Tibial nerve (tissue), 4 donors: Measurements from ENCODE around the gene RAD51D. TPM values are rescaled to one million over a fixed set of nuclear protein-coding genes. Genes with fewer than 3 reads are reported as not detected.

Source experiments
- DNase-seq, 2 donors: peaks; one replicate each; pipeline ENCODE4 v3.0.0-alpha.2; 2019; ENCODE audit warnings: low spot score in 2 of 2
- H3K27ac ChIP-seq, 4 donors: fragments of 200-600 bp; sonication (generic) in 3 of 4; one replicate each; pipeline ENCODE4 v1.5.1; 2017 to 2019; ENCODE audit warnings: mild to moderate bottlenecking in 1 of 4
- H3K27me3 ChIP-seq, 2 donors: fragments of 200-600 bp; sonication (generic) in 1 of 2; one replicate each; pipeline versions ENCODE4 v1.5.1 to v1.6.0; 2017 to 2019
- H3K36me3 ChIP-seq, 3 donors: fragments of 200-600 bp; sonication (generic); one replicate each; pipeline ENCODE4 v1.5.1; 2018 to 2019
- H3K4me1 ChIP-seq, 4 donors: fragments of 200-600 bp; sonication (generic) in 3 of 4; one replicate each; pipeline ENCODE4 v1.5.1; 2017 to 2019
- H3K4me3 ChIP-seq, 4 donors: fragments of 200-600 bp; sonication (generic) in 3 of 4; one replicate each; pipeline ENCODE4 v1.5.1; 2017 to 2019; ENCODE audit warnings: mild to moderate bottlenecking in 1 of 4, moderate library complexity in 1 of 4
- H3K9me3 ChIP-seq, 4 donors: fragments of 200-600 bp; sonication (generic) in 3 of 4; one replicate each; pipeline ENCODE4 v1.5.1; 2017 to 2019
- EP300 ChIP-seq, 2 donors: sonication (generic); formaldehyde crosslinking; IDR thresholded peaks; one replicate each; pipeline ENCODE4 v1.6.1; 2017; ENCODE audit warnings: antibody characterized with exemption in 2 of 2, mild to moderate bottlenecking in 1 of 2
- POLR2A ChIP-seq, 2 donors: fragments of 450-650 bp; IDR thresholded peaks; one replicate each; pipeline ENCODE4 v1.6.1; 2017; ENCODE audit warnings: antibody characterized with exemption in 2 of 2, mild to moderate bottlenecking in 2 of 2, moderate library complexity in 2 of 2
- WGBS, 2 donors: methylation state at CpG; one replicate each; pipeline ENCODE4 v1.1.5; 2018; 5-methylcytosine and 5-hydroxymethylcytosine counted together
- total RNA-seq, 4 donors: library from RNA; depleted of rRNA; stranded (reverse); fragments of >200 nt; gene quantifications; one replicate each; pipeline ENCODE4 v1.1.0, GENCODE V29; 2016
- TF ChIP-seq, protein P1 (sequence below), 5 experiments: fragments of 200-600 bp in 3 of 5; fragments of 450-650 bp in 2 of 5; sonication (generic) in 3 of 5; IDR thresholded peaks; one replicate each; pipeline ENCODE4 v1.5.1; 2016 to 2019; ENCODE audit warnings: antibody characterized with exemption in 5 of 5, mild to moderate bottlenecking in 3 of 5, moderate library complexity in 2 of 5

RAD51D gene
- total RNA-seq, 4 donors from 2014 or later = 7.5 to 19.8 (median 11.9) TPM

DNA sequence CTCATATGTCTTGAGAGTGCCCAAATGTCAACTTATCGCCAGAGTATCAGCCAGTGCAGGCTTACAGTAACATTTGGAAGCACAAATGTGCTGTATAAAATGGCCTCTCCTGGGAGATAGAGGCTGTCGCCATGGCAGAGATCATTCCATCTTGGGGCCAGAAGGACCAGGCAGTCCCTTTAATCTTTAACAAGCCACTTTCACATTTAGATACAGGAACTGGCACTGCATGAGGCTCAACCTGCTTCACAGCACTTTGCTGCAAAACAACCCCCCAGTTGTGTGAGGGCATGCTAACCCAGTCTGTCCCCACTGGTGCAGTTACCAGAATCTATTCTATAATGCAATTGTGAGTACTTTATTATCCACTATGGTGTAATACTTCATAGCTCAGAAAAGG is 51.4 kb downstream of the RAD51D start:
- Histone ChIP-seq H3K36me3 (no peaks in the 10 kb centered on the region), H3K27ac (no peak overlapping the region), H3K9me3 (no peaks in the 10 kb centered on the region), H3K4me1 (peaks cover 0 to 17% (median 12%) of the 10 kb centered on the region in 4 donors), H3K4me3 (no peak overlapping the region), H3K27me3 (no peaks in the 10 kb centered on the region)
- no peak for DNase-seq
- 95 to 100% methylated on average over 2 of the region's 2 CpGs for WGBS, 2 donors
- TF ChIP-seq, protein P1, sequence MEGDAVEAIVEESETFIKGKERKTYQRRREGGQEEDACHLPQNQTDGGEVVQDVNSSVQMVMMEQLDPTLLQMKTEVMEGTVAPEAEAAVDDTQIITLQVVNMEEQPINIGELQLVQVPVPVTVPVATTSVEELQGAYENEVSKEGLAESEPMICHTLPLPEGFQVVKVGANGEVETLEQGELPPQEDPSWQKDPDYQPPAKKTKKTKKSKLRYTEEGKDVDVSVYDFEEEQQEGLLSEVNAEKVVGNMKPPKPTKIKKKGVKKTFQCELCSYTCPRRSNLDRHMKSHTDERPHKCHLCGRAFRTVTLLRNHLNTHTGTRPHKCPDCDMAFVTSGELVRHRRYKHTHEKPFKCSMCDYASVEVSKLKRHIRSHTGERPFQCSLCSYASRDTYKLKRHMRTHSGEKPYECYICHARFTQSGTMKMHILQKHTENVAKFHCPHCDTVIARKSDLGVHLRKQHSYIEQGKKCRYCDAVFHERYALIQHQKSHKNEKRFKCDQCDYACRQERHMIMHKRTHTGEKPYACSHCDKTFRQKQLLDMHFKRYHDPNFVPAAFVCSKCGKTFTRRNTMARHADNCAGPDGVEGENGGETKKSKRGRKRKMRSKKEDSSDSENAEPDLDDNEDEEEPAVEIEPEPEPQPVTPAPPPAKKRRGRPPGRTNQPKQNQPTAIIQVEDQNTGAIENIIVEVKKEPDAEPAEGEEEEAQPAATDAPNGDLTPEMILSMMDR (IDR thresholded peaks at IDR 0.05) = no peak
- TF ChIP-seq POLR2A (IDR thresholded peaks at IDR 0.05) (no peak), EP300 (IDR thresholded peaks at IDR 0.05) (no peak)

DNA sequence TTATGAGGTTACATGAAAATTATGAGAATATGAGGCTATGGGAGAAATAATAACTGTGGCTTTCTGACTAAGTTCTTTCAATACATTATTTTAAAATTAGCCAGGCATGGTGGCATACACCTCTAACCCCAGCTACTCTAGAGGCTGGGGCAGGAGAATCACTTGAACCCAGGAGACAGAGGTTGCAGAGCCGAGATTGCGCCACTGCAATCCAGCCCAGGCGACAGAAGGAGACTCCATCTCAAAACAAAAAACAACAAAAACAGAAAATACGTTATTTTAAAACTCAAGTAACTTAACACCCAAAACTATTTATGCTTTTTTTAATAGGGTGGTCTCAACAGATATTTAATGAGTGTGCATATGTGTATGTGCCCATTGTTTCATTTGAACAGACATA is 53.8 kb downstream of the RAD51D start:
- no peak for TF ChIP-seq EP300 (IDR thresholded peaks at IDR 0.05)
- no peak for TF ChIP-seq POLR2A (IDR thresholded peaks at IDR 0.05)
- TF ChIP-seq, protein P1 (IDR thresholded peaks at IDR 0.05) = no peak
- H3K9me3 ChIP-seq = no peaks in the 10 kb centered on the region

DNA sequence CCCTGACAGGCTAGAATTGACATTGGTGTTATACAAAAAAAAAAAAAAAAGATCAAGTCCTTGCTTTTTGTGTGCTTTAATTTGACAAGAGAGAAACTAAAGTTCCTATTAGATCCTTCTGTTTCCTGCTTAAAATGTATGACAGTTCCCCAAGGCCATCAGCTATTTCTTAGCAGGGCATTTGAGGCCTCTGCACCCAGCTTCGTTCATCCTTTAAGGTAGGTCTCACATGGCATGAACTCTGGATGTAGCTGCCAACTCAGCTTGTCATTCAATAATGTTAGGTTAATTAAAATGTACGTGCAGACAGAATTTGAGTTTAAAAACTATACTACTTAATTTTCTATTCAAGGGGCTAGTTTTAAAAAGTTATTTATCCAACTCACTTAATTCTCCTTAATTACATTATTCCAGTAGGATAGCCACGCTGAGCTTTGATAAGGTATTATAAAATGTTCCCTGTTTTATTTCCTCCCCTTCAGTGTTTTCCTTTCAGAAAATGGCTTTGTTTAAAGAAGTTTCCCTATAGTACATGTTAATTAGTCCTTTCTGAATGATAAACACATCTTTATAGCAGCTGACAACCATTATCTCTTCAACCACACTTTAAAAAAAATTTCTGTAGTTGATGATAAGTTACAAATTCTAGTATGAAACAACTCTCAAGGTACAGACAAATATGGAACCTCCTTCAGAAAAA is 55.0 kb downstream of the RAD51D start:
- no peak for DNase-seq
- peak overlapping the region; percentile 45 to 84 (median 82) for H3K27ac ChIP-seq
- H3K4me1 ChIP-seq = peaks cover 0 to 22% (median 16%) of the 10 kb centered on the region in 4 donors
- H3K27me3 ChIP-seq = no peaks in the 10 kb centered on the region
- WGBS, 2 donors = 83 to 87% methylated on average over 3 of the region's 3 CpGs
- no peaks in the 10 kb centered on the region for H3K9me3 ChIP-seq
- no peak overlapping the region for H3K4me3 ChIP-seq
- TF ChIP-seq POLR2A (IDR thresholded peaks at IDR 0.05) = no peak
- no peak for TF ChIP-seq EP300 (IDR thresholded peaks at IDR 0.05)
- TF ChIP-seq, protein P1 (IDR thresholded peaks at IDR 0.05) = no peak
- peaks cover 0 to 7% (median 0%) of the 10 kb centered on the region in 3 donors for H3K36me3 ChIP-seq

More for the DNA sequence above, 53.8 kb downstream of the RAD51D start:
- H3K36me3 ChIP-seq = peaks cover 0 to 7% (median 0%) of the 10 kb centered on the region in 3 donors
- H3K27ac ChIP-seq = no peak overlapping the region
- 87 to 92% methylated on average over 4 of the region's 4 CpGs for WGBS, 2 donors
- DNase-seq = no peak
- H3K4me3 ChIP-seq = no peak overlapping the region
- H3K4me1 ChIP-seq = peaks cover 0 to 22% (median 16%) of the 10 kb centered on the region in 4 donors
- H3K27me3 ChIP-seq = no peaks in the 10 kb centered on the region

DNA sequence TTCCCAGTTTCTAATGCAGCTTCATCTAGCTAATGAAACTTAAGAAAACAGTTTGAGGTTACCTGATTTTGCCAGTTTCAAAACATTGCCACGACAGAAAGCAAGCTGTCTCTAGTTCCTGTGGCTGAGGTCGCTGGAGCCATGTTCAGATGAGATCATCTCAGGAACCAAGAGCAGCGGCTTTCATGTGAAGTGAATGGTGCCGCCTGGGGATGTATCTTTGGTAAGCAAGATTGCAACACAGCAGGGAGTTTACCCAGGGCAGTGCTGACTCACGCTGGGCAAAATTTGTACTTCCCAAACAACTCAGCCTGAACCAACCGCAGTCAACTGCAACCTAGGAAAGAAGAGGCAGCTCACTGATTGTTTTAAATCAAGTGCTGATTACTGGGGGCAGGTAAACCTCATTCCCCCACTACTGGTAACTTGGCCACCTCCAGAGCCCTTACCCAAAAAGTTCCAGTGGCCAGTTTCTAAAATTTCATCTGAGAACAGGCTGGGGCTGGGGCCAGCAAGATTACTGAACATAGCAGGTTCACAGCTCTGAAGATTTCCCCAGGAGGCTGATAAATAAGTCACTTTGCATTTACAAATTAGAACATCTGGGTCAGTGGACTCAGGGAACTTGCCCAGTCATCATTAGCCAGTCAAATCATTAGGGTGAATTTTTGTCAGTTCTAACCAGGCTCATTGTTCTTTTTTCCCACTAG is 56.0 kb downstream of the RAD51D start, which contains the start of gene RFFL:
Gene RFFL (minus strand): TSS at position 194 of the 710 bp plus-strand sequence. CDS start 37,154 bp downstream, outside the sequence.
- Histone ChIP-seq H3K4me1 (peaks cover 0 to 22% (median 16%) of the 10 kb centered on the region in 4 donors), H3K9me3 (no peaks in the 10 kb centered on the region), H3K36me3 (peaks cover 0 to 7% (median 0%) of the 10 kb centered on the region in 3 donors), H3K4me3 (peak within 1 kb of the TSS in 2 of 4 donors; percentile 25 to 29), H3K27me3 (no peaks in the 10 kb centered on the region), H3K27ac (peak within 1 kb of the TSS; percentile 45 to 84 (median 82))
- TF ChIP-seq POLR2A (IDR thresholded peaks at IDR 0.05) = peak in 1 of 2 donors; percentile 24
- TF ChIP-seq EP300 (IDR thresholded peaks at IDR 0.05) = peak in 1 of 2 donors; percentile 89
- TF ChIP-seq, protein P1 (IDR thresholded peaks at IDR 0.05) = peak in 3 of 5 experiments; percentile 5 to 42 (median 26)
- 6 to 12% methylated on average over 6 of the region's 6 CpGs for WGBS, 2 donors
- peak; percentile 81 to 93 for DNase-seq
